Measurements from ENCODE around the gene HDAC1.

HDAC1 gene

DNA sequence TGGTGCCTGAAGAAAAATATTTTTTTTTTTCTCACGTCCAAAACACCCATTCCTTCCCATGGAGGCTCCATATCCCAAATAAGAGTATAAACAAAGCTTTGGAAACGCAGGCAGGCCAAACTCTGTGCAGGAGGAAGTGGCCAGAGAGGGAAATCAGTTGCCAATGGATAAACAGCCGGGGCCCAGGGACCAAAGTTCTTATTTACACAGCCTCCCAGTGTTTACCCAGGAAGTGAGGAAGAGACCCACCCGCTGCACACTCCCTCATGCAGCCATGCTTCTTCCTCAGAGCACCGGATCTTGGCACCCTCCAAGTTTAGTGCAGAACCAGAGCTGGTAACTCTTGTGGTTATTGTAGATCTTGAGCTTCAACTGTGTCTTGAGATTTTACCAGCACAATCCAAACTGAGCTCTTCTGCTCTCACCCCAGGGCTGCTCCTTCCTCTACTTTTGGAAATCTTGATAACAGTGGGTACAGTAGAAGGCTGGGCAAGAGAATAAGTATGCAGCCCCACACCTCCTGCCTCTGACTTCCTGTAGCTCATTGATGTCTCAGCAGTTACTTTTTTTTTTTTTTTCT is 29.9 kb downstream of the HDAC1 start:
- peak overlapping the region; percentile 62 for H3K27ac ChIP-seq

DNA sequence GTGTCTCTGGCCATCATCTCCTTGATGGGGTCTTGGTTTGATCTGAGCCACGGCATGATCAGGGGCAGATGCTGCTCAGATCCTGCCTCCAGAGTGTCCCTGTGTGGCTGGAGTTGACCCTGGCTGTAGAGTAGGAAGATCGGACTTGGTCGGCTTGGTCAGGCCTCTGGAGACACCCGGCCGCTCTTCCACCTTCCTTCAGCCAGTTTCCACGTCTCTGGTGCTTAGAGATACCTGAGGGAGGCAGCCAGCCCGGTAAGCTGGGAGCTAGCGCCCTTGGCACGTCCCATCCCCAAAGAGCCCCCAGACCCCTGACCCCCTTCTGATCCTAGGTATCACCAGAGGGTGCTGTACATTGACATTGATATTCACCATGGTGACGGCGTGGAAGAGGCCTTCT is 35.3 kb downstream of the HDAC1 start:
- DNase-seq (ENCODE audit: low read depth, low spot score), result no peak
- no peak overlapping the region for H3K27ac ChIP-seq

More for the DNA sequence above, 29.9 kb downstream of the HDAC1 start:
- DNase-seq (ENCODE audit: low read depth, low spot score), result no peak

DNA sequence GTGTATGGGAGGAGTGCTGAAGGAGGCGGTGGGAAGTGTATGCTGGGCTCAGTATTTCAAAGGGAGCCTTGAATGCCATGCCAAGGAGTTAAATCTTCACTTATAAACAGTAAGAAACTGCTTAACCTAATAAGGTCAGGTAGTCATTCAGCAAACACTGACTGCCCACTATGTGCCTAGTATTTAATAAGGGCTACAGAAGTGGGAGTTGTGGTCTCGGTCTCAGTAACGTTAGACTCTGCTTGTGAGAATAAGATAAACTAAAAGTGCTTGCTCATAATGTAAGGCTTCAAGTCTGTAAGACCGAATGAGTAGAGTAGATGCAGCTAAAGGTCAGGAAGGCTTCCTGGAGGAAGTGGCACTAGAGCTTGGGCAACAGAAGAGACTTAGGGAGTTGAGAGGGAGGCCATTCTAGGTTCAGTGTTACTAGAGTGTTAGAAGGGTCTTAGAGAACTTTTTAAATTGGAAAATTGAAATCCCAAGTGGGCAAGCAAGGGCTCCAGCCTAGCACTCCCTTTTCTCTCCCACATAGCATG is 38.1 kb downstream of the HDAC1 start:
- no peak overlapping the region for H3K27ac ChIP-seq
- DNase-seq (ENCODE audit: low read depth, low spot score), result no peak

DNA sequence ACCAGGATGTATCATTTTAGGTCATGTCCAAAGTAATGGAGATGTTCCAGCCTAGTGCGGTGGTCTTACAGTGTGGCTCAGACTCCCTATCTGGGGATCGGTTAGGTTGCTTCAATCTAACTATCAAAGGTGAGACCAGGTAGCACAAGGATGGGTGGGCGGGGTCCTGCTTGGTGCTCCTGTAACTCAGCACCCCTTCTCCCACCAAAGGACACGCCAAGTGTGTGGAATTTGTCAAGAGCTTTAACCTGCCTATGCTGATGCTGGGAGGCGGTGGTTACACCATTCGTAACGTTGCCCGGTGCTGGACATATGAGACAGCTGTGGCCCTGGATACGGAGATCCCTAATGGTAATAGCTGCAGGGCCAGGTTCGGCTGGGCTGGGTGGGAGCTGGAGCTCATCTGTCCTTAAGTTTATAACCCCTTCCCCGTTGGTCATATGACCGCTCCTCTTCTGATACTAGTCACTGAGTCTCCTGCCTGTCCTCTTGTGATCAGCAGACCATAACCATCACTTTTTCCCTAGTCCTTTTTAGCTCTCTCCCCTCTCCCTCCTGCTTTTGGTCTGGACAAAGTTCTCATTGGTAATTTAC is 38.8 kb downstream of the HDAC1 start:
- DNase-seq (ENCODE audit: low read depth, low spot score), result no peak
- no peak overlapping the region for H3K27ac ChIP-seq

DNA sequence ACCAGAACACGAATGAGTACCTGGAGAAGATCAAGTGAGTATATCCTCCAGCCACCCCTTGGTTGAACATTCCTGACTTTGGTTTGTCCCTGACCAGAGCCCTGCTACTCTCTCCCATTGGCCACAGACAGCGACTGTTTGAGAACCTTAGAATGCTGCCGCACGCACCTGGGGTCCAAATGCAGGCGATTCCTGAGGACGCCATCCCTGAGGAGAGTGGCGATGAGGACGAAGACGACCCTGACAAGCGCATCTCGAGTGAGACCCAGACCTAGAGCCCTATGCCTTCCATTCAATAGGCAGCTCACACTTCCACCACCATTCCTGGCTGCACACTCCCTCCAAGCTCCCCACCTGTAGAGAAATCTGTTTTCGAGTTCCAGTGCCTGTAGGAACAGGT is 39.7 kb downstream of the HDAC1 start:
- peak overlapping the region; percentile 52 for H3K27ac ChIP-seq
- DNase-seq (ENCODE audit: low read depth, low spot score), result no peak

DNA sequence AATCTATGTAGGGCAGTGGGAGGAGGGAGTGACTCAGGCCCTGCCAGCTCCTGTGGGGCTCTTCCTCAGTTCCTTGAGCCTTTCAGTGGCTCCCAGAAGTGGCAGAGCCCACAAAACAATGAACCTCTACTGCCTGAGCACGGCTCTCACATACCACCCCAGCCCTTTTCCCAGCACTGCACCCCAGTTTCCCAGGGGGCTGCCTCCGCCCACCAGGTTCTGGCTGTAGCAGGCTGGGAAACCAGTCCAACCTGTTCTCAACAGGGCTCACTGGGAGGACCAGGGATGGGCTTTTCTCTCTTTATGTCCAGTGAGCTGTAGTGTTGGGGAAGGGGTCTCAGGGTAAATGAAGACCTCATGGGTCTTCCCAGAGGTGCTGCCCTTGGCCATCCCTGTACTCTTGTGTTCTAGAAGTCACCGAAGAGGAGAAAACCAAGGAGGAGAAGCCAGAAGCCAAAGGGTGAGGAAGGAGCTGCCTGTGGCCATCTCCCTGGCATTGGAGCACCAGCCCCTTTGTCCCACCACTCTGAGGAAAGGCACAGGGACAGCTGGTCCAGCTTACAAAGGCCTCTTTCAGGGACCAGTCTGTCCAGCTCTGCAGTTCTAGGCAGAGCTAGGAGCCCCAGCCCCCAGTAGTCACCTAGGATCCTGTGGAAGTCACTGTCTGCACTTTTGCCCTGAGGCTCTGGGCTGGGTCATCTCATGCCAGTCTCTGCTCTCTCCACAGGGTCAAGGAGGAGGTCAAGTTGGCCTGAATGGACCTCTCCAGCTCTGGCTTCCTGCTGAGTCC is 40.6 kb downstream of the HDAC1 start:
- no peak for DNase-seq (ENCODE audit: low read depth, low spot score)
- H3K27ac ChIP-seq, result peak overlapping the region; percentile 52

DNA sequence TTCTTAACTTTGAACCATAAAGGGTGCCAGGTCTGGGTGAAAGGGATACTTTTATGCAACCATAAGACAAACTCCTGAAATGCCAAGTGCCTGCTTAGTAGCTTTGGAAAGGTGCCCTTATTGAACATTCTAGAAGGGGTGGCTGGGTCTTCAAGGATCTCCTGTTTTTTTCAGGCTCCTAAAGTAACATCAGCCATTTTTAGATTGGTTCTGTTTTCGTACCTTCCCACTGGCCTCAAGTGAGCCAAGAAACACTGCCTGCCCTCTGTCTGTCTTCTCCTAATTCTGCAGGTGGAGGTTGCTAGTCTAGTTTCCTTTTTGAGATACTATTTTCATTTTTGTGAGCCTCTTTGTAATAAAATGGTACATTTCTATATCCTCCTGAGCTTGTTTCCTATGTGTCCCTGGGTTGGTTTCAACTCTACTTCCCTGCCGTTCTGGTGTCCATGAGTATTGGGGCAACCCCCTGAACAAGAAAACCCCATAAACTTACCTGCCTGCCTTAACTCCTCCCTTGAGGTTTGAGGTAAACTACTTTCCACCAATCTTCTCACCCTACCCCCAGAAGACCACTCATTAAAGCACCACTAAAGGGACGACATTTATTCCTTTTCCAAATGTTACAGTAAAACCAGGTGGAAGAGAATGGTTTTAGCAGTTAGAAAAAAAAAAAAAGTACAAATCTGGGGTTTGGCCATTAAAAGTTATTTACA is 41.5 kb downstream of the HDAC1 start:
- peak overlapping the region; percentile 52 for H3K27ac ChIP-seq
- DNase-seq (ENCODE audit: low read depth, low spot score), result no peak

GRCh38 chr1:32334274-32334861 is 42.5 kb downstream of the HDAC1 start:
- H3K27ac ChIP-seq, result no peak overlapping the region
- DNase-seq (ENCODE audit: low read depth, low spot score), result no peak

DNA sequence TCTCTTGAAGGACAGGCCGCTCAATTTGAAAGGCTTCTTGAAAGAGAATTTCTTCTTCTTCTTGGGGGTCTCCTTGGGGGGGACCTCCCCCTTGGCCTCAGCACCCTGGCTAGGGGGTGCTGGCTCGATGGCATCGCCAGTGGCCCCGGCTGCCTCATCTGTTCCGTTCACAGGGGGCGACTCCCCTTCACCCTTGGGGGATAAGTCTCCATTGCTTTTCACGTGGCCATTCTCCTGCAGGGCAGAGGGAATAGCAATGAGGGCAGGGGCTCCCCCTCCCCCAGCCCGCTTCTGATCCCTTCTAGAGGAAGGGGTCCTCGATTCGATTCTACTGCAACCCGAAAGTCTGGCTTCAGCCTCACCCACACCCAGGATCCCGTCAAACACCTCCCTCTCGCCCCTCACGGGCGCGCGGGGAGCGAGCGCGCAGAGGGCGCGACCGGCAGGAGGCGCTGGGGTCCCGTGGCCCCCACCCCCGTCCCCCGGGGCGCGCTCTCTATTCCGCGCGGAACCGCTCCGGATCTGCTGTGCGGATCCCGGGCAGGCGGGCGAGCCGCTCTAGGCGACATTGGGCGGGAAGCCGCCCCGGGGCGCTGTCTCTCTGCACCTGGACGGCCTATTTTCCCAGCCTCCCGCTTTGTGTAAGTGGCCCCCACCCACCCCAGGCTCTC is 43.1 kb downstream of the HDAC1 start:
- H3K27ac ChIP-seq, result no peak overlapping the region
- no peak for DNase-seq (ENCODE audit: low read depth, low spot score)

GRCh38 chr1:32335535-32335789 is 43.6 kb downstream of the HDAC1 start:
- no peak for DNase-seq (ENCODE audit: low read depth, low spot score)
- H3K27ac ChIP-seq, result no peak overlapping the region

DNA sequence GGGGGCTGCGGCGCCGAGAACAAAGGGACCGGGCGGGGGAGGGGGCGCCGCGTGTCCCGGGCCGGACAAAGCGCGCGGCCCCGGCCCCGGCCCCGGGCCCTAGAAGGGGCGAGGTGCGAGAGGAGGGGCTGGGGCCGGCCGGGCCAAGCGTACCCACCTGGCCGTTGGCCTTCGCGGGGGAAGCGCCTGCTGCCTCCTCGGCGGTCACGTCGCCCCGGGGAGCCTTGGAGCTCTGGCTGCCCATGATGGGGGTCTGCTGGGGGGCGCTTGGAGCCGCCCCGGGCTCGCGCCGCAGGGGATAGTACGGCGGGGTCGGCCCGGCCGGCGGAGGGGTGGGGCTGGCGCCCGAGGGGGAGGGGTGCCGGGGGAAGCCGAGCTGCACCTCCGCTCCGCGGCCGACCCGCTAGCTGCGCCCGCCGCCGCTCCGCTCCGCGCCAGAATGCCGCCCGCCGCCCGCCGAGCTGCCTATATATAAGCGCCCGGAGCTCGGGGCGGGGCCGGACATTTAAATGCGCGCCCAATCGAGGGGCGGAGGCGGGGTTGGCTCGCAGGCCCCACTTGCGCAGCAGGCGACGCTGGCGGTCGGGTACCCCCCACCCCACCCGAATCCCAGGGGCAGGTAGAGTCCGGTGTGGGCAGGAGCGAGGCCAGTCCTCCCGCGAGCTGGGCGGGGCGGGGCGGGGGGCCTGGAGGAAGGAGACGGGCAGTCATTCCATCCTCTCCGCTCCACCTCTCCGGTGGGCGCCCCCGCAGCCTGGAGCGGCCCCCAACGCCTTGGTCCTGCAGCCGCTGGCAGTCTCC is 44.1 kb downstream of the HDAC1 start, which contains the start of gene MARCKSL1:
TSS of gene MARCKSL1 (minus strand) at position 444 of the 801 bp plus-strand sequence. CDS start at position 244, 200 bp downstream.
- no peak for DNase-seq (ENCODE audit: low read depth, low spot score)
- no peak within 1 kb of the TSS for H3K27ac ChIP-seq

DNA sequence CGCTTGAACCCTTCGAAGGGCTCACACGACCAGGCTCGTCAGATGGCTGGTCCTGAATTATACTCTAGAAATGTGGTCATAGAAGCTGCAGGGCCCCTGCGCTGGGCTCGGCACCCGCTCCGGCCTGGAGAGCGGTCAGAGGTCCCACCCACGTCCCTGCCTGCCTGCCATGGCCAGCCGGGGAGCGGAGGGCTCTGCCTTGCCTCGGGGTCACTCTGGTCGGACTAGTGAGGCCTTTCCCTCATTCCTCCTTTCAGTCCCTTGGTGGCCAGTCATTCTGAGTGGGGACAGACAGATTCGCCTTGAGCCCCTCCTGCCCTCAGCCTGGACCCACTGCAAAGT is 44.7 kb downstream of the HDAC1 start:
- DNase-seq (ENCODE audit: low read depth, low spot score), result no peak
- no peak overlapping the region for H3K27ac ChIP-seq

- peak; percentile 41 for DNase-seq (ENCODE audit: low read depth, low spot score)
Observed at GRCh38 chr1:32336963-32337675, 45.2 kb downstream of the HDAC1 start.

GRCh38 chr1:32337855-32338636 is 46.2 kb downstream of the HDAC1 start:
- peak; percentile 26 for DNase-seq (ENCODE audit: low read depth, low spot score)
- H3K27ac ChIP-seq, result peak overlapping the region; percentile 31

More at GRCh38 chr1:32336963-32337675, 45.2 kb downstream of the HDAC1 start:
- H3K27ac ChIP-seq, result no peak overlapping the region

DNA sequence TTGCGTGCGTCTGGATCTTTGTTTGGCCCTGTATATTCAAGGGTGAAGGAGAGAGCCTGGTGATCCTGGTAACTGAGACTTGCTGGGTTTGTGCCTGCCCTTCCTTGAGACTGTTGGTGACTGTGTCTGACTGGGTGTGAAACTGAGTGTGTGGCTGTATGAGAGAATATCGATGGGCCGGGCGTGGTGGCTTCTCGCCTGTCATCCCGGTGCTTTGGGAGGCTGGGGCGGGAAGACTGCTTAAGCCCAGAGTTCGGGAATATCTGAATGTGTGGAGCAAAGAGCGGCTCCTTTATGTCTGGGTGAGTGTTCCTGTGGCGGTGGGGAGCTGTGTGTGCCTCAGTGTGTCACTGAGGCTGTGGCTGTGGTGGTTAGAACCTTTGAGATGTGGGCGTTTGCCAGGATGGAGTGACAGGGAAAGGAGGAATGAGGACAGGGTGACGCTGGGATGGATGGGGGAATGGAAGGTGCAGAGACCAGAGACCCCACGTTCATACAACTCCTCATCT is 46.8 kb downstream of the HDAC1 start:
- peak overlapping the region; percentile 31 for H3K27ac ChIP-seq

GRCh38 chr1:32339363-32339978 is 47.6 kb downstream of the HDAC1 start:
- DNase-seq (ENCODE audit: low read depth, low spot score), result peak; percentile 75

More for the DNA sequence above, 46.8 kb downstream of the HDAC1 start:
- DNase-seq (ENCODE audit: low read depth, low spot score), result no peak

GRCh38 chr1:32341186-32341757 is 49.4 kb downstream of the HDAC1 start:
- H3K27ac ChIP-seq, result no peak overlapping the region
- no peak for DNase-seq (ENCODE audit: low read depth, low spot score)

More at GRCh38 chr1:32339363-32339978, 47.6 kb downstream of the HDAC1 start:
- peak overlapping the region; percentile 31 for H3K27ac ChIP-seq
